ENCODE measurements around the gene ZC2HC1B.
"Not testable (repeated sequence)": the region's sequence is repeated elsewhere in the genome, so short reads cannot be mapped to it uniquely, and the experiment has no call there.

The ZC2HC1B gene

GRCh38 chr6:143868808-143869207 is 4.5 kb downstream of the ZC2HC1B start:
- not testable (repeated sequence) for DNase-seq (ENCODE audit: low read depth in 2 of 2)

DNA sequence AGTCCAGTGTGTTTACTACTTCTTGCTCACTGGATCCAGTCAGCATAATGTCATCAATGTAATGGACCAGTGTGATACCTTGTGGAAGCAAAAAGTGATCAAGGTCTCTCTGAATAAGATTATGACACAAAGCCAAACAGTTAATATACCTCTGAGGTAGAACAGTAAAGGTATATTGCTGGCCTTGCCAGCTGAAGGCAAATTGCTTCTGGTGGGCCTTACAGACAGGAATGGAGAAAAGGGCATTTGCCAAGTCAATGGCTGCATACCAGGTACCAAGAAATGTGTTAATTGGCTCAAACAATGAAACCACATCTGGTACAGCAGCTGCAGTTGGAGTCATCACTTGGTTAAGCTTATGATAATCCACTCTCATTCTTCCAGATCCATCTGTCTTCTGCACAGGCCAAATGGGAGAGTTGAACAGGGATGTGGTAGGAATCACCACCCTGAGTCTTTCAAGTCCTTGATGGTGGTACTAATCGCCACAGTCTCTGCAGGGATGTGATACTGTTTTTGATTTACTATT is 7.0 kb downstream of the ZC2HC1B start:
- DNase-seq (ENCODE audit: low read depth in 2 of 2): not testable (repeated sequence)

DNA sequence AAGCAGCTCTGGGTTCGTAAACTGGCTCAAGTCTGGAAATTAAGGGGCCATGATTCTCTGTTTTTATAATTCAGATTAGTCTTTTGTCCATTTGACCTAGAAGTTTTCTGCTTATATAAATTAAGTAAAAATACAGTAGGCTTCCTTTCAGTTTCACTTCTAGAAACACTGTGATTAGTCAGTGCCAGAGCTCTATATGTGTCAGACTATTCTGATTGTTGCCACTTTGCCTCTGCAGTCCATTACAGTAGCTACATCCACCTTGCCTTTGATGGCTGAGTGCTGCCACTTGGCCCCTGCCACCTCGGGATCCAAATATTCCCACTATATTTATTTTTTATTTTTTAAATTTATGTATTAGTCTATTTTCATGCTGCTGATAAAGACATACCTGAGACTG is 7.9 kb downstream of the ZC2HC1B start:
- DNase-seq (ENCODE audit: low read depth in 2 of 2): no peak

DNA sequence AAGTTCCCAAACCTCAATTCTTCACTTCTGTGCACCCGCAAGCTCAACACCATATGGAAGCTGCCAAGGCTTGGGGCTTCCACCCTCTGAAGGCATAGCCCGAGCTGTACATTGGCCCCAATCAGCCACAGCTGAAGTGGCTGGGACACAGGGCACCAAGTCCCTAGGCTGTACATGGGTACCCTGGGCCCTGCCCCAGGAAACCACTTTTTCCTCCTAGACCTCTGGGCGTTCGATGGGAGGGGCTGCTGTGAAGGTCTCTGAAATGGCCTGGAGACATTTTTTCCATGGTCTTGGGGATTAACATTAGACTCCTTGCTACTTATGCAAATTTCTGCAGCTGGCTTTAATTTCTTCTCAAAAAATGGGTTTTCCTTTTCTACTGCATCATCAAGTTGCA is 9.3 kb downstream of the ZC2HC1B start:
- not testable (repeated sequence) for DNase-seq (ENCODE audit: low read depth in 2 of 2)

DNA sequence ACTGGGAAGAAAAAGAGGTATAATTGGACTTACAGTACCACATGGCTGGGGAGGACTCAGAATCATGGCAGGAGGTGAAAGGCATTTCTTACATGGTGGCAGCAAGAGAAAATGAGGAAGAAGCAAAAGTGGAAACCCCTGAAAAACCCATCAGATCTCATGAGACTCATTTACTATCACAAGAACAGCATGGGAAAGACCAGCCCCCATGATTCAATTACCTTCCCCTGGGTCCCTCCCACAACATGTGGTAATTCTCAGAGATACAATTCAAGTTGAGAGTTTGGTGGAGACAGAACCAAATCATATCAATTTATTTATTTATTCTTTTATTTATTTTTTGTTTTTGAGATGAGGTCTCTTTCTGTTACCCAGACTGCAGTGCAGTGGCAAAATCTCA is 10.2 kb downstream of the ZC2HC1B start:
- DNase-seq (ENCODE audit: low read depth in 2 of 2): not testable (repeated sequence)

DNA sequence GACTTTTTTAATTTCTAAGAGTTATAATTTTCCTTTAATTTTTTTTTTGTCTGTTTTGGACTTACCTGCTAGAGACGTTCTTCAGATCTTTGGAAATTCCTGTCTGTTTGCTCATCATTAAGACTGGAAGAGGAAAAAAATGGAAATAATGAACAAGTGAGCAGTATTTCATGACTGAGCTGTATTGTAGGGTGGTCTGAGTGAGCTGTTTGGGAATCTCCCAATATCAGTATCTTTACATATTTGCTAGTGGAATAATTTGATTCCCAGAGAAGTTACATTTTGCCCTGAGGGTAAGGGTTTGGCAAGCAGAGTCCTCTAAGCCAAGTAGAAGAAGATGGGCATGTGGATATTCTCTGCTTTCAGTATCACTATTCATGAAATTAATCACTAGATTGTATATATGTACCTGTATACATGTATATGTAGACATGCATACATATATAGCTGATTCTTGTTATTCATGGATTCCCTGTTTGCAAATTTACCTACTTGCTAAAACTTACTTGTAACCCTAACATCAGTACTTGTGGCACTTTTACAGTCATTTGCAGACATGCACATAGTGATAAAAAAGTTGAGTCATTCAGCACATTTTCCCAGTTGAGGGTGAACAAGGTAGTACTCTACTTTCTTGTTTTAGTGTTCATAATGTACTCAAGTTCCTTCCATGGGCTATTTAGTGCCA is 13.5 kb downstream of the ZC2HC1B start:
- no peak for DNase-seq (ENCODE audit: low read depth in 2 of 2)

DNA sequence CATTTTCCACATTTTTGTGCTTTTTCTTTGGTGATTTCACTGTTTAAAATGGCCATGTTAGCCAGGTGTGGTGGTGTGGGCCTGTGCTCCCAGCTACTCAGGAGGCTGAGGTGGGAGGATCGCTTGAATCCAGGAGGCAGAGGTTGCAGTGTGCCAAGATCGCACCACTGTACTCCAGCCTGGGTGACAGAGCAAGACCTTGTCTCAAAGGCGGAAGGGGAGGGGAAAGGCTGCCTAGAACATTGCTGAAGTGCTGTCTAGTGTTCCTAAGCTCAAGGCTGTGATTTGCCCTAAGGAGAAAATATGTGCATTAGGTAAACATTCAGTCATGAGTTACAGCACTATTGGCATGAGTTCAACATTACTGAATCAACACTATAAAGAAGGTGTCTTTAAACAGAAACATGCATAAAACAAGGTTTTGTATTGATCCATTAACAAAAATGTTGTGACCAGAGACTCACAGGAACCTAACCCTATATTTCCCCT is 14.0 kb downstream of the ZC2HC1B start:
- no peak for DNase-seq (ENCODE audit: low read depth in 2 of 2)

DNA sequence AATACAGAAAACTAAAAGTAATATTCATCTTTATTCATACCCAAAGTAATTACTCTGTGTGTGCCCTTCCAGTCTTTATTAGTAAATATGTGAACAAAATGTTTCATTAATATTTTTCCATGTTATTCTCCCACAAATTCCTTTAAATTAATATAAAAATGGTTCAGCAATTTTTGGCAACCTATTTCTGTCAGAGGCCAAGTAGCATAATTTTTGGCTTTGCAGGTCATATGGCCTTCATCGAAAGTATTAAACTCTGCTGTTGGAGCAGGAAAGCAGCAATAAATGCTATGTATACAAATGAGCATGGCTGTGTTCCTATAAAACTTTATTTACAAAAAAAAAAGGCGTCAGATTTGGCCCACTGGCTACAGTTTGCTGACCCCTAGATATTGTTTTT is 16.1 kb downstream of the ZC2HC1B start:
- DNase-seq (ENCODE audit: low read depth in 2 of 2): no peak

DNA sequence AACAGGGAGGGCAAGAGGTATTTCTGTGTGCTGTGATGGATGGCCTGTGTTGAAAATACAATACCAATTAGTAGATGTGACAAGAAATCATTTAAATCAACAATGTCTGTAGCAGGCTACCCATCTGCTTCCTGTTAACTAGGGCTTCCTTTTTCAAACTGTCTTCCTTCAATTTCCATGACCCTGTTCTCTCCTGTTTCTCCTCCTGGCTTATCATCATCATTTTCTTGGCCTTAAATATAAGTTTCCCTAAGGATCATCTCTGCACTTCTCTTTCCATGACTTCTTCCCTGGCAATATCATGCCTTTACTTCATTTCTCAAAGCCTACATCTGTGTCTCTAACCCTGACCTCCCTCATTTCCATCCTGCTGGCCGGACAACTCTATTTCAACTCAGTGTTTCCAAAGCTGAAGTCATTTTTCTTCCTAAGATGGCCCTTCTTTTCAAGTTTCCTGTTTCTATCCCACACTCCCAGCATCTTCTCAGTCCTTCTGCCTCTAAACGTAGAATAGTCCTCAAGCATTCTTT is 18.2 kb downstream of the ZC2HC1B start:
- DNase-seq (ENCODE audit: low read depth in 2 of 2): no peak

DNA sequence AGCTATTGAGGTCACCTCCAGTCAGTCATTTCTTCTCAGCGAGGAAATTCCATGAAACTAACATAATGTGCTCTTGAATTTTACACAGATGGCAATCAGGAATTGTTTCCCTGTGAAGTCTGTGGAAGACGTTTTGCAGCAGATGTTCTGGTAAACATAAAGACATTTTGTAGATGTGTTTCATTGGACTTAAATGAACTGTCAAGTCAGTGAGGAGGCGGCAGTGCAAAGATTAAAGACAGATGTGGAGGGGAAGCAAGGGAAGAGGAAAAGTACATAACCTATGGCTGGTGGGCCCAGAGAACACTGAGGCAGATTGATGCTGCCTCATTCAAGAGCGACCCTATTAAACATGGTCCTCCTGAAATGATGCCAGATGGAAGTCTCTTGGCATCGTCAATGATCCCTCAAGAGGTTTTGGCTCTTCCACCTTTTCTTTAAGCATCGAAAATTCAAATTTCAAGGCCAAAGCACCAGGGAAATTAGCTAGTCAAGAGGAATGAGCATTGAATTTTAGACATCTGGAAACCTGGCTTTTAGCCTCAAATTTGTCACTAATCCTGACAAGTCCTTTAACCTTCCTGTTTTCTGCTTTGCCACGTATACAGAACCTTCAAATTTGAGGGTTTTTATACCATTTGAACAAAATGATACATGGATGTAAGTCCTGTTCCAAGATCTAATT is 20.1 kb downstream of the ZC2HC1B start:
- no peak for DNase-seq (ENCODE audit: low read depth in 2 of 2)

DNA sequence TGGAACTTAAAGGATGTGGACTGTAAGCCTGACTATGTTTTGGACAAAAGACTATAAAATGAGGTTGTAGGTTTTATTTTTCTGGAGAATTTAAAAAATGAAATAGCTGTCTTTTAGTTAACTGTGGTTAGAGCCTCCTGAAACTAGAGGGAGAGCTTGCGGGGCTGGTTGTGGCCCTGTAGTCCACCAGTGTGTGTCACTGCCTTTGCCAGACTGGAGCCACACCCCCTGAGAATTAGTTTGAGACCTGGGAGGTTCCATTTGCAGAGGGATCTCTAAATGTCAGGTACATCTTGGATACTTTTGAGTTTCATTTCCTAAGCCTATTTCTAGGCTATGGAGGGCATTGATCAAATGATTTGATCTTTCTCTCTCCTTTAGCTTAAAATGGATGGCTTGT is 20.8 kb downstream of the ZC2HC1B start:
- DNase-seq (ENCODE audit: low read depth in 2 of 2): no peak

DNA sequence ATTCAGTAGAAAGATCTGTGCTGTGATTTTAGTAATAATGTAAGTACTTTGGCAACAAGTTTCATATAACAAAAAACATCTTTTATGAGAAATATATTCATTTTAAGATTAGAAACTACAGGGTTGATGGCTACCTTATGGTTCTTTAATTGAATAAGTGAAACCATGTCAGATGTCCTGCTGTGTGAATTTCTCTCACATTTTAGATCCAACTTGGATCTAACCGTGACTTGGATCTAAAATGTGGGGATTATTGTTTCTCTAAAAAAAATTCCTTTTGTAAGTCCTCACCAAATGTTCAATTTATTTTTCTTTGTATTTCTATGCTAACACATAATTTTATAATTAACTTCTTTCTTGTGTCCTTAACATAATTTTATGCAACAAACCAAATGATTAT is 30.4 kb downstream of the ZC2HC1B start:
- no peak for DNase-seq (ENCODE audit: low read depth in 2 of 2)

DNA sequence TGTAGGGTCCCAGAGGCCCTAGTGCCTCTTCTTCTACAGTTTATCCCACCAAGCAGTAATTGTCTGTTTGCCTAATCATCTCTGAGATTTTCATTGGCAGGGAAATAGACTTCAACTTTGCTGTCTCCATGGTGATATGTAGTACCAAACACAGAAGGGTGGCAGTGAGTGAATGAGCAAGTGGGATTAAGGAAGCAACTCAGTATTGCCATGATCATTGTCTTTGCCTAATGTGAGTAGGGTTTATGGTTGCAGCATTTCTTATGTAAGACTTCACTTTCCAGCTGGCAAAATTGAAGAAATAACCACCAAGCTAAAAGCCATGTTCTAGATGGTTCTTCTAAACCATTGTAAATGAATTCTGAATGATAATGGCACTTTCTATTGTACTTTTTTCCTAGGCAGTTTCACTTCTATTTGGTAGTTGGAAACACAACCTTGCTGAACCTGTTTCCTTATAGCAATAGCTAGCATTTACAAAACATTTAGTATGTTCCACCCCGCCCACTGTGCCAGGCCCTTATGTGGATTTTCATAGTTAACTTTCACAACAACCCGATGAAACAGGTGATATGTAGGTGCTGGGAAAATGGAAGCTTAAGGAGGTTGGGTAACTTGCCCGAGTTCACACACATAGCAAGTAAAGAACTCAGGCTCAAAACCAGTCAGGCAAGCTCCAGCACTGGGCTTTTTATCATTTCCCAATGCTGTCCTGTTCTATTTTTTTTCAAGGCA is 32.0 kb downstream of the ZC2HC1B start:
- no peak for DNase-seq (ENCODE audit: low read depth in 2 of 2)

GRCh38 chr6:143900358-143900757 is 36.1 kb downstream of the ZC2HC1B start:
- DNase-seq (ENCODE audit: low read depth in 2 of 2): no peak

- DNase-seq (ENCODE audit: low read depth in 2 of 2): no peak
Observed at GRCh38 chr6:143901885-143902750, 37.8 kb downstream of the ZC2HC1B start.

- no peak for DNase-seq (ENCODE audit: low read depth in 2 of 2)
Observed at GRCh38 chr6:143902827-143903226, 38.6 kb downstream of the ZC2HC1B start.

DNA sequence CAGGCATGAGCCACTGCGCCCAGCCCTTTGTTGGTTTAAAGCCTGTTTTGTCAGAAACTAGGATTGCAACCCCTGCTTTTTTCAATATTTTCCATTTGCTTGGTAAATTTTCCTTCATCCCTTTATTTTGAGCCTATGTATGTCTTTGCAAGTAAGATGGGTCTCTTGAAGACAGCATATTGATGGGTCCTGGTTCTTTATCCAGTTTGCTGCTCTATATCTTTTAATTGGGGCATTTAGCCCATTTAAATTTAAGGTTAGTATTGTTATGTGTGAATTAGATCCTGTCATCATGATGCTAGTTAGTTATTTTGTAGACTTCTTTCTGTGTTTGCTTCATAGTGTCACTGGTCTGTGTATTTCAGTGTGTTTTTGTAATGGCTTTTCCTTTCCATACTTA is 46.8 kb downstream of the ZC2HC1B start:
- no peak for DNase-seq (ENCODE audit: low read depth in 2 of 2)

DNA sequence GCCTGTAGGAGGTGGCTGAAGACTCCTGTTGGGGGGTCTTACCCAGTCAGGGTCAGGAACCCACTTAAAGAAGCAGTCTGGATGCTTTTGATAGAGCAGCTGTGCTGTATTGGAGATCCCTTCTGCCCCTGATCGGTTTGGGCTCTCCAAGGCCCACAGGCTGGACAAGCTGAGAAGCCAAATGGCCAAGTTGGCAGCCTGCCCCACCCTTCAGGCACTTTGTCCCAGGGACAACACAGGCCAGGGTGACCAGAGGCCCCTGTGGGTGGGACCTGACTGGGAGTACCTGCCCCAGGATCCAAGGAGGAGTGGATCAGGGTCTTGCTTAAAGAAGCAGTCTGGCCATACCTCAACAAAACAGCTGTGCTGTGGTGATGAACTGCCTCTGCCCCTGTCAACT is 48.4 kb downstream of the ZC2HC1B start:
- no peak for DNase-seq (ENCODE audit: low read depth in 2 of 2)

DNA sequence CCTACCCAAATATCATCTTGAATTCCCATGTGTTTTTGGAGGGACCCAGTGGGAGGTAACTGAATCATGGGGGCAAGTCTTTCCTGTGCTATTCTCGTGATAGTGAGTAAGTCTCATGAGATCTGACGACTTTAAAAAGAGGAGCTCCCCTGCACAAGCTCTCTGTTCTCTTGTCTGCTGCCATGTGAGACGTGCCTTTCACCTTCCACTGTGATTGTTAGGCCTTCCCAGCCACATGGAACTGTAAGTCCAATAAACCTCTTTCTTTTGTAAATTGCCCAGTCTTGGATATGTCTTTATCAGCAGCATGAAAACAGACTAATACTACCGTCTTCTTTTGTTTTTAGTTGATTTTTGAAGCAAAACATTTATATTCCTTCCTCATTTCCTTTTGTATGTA is 52.8 kb downstream of the ZC2HC1B start:
- DNase-seq (ENCODE audit: low read depth in 2 of 2): not testable (repeated sequence)

- no peak for DNase-seq (ENCODE audit: low read depth in 2 of 2)
Observed at GRCh38 chr6:143928853-143929252, 64.6 kb downstream of the ZC2HC1B start.

DNA sequence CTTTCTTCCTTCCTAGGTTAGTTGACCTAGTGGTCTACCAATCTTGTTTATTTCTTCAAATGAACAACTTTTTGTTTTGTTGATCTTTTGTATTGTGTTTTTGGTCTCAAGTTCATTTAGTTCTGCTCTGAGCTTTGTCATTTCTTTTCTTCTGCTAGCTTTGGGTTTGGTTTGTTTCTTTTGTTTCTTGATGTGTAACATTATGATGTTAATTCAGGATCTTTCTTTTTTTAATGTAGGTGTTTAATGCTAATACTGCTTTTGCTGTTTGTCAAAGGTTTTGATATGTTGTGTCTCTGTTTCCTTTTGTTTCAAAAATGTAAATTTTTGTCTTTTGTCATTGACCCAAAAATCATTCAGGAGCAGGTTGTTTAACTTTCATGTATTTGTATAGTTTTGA is 65.7 kb downstream of the ZC2HC1B start:
- no peak for DNase-seq (ENCODE audit: low read depth in 2 of 2)
